IPS-15b (cell line): ENCODE data around the gene IZUMO1.

Experiments used
- H3K27me3 ChIP-seq: one replicate; pipeline ENCODE4 v1.6.1; 2013; ENCODE audit warnings: low read length; ENCODE audit not compliant: control insufficient read depth, insufficient read depth
- H3K36me3 ChIP-seq: one replicate; pipeline ENCODE4 v1.6.1; 2013; ENCODE audit warnings: low read length; ENCODE audit not compliant: control insufficient read depth, insufficient read depth
- H3K4me1 ChIP-seq: one replicate; pipeline ENCODE4 v1.6.1; 2013; ENCODE audit warnings: mild to moderate bottlenecking, low read length; ENCODE audit not compliant: control insufficient read depth, insufficient read depth
- H3K4me3 ChIP-seq: one replicate; pipeline ENCODE4 v1.5.1; 2013; ENCODE audit warnings: low read depth, low read length
- H3K9ac ChIP-seq: one replicate; pipeline ENCODE4 v1.6.1; 2013; ENCODE audit warnings: low read depth, mild to moderate bottlenecking, low read length
- H3K9me3 ChIP-seq: one replicate; pipeline ENCODE4 v1.6.1; 2013; ENCODE audit warnings: mild to moderate bottlenecking, low read length; ENCODE audit not compliant: control insufficient read depth, insufficient read depth

The IZUMO1 gene

DNA sequence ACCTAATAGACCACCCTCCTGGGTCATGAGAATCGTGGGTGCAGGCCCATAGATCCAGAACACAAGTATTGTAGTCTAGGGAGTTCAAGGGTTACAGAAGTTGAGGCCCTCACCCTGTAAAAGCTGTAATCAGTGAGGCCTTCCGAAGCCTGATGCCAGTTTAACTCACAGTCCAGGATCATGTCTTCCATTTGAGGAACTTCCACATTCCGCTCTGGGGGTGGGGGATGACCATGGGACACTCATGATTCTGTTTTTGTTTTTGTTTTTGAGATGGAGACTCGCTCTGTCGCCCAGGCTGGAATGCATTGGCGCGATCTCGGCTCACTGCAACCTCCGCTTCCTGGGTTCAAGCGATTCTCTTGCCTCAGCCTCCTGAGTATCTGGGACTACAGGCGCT is 4.6 kb downstream of the IZUMO1 start:
- peaks cover 19% of the 10 kb centered on the region for H3K27me3 ChIP-seq

DNA sequence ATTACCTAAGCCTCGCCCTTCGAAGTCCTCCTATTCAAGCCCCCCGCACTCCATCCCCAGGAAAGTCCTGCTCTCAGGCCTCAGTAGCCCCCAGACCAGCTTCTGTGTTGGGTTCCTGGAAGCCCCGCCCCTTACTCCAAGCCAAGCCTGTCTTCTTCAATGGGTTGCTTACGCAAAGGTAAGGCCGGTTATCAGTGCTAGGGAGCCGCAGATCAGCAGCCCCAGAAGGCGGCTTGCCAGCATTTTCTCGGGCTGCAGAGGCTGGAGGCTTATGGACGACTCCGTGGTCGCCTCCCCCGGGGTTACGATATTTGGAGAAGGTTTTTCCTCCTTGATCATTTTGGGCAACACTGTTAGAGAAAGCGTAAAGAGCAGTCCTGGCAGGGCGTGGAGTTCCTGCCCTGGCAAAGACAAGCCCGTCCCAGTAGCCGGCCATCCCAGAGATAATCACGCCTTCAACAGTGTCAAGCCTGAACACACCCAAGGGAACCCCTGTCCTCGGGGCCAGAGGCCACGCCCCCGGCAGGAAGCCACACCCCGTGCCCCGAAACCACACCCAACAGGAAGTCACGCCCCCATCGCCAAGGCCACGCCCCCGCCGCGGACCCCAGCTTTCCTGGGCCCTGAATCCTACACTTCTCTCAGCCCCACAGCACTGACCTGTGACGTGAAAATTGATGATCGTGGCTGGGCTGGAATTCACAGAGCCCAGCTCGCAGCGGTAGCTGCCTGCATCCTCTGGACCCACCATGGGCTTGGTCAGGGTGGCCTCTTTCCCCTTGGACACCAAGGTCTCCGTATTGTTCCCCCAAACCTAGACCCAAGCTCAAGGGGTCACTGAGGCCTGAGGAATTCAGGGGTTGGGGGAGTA is 5.3 kb downstream of the IZUMO1 start:
- no peak overlapping the region for H3K9ac ChIP-seq
- peaks cover 19% of the 10 kb centered on the region for H3K27me3 ChIP-seq
- no peaks in the 10 kb centered on the region for H3K9me3 ChIP-seq
- H3K4me3 ChIP-seq, result peak overlapping the region; percentile 48
- no peaks in the 10 kb centered on the region for H3K36me3 ChIP-seq
- peaks cover 11% of the 10 kb centered on the region for H3K4me1 ChIP-seq

More for the DNA sequence above, 4.6 kb downstream of the IZUMO1 start:
- Histone ChIP-seq H3K4me3 (peak overlapping the region; percentile 24), H3K36me3 (no peaks in the 10 kb centered on the region), H3K9ac (no peak overlapping the region), H3K9me3 (no peaks in the 10 kb centered on the region), H3K4me1 (peaks cover 12% of the 10 kb centered on the region)

GRCh38 chr19:48740164-48740972 is 6.3 kb downstream of the IZUMO1 start, which contains the start of gene RASIP1:
TSS of gene RASIP1 (minus strand) at chr19:48740610. CDS start at chr19:48740282, 328 bp downstream.
- Histone ChIP-seq H3K9me3 (no peaks in the 10 kb centered on the region), H3K9ac (no peak within 1 kb of the TSS), H3K4me3 (peak within 1 kb of the TSS; percentile 48), H3K4me1 (peaks cover 8% of the 10 kb centered on the region), H3K36me3 (no peaks in the 10 kb centered on the region), H3K27me3 (peaks cover 19% of the 10 kb centered on the region)

- Histone ChIP-seq H3K4me3 (peak overlapping the region; percentile 48), H3K4me1 (peaks cover 7% of the 10 kb centered on the region), H3K27me3 (peaks cover 19% of the 10 kb centered on the region), H3K36me3 (no peaks in the 10 kb centered on the region), H3K9me3 (no peaks in the 10 kb centered on the region), H3K9ac (no peak overlapping the region)
Measured at GRCh38 chr19:48739404-48740163, 7.1 kb downstream of the IZUMO1 start.

GRCh38 chr19:48738557-48739403 is 7.9 kb downstream of the IZUMO1 start:
- Histone ChIP-seq H3K4me1 (peaks cover 7% of the 10 kb centered on the region), H3K4me3 (peak overlapping the region; percentile 45), H3K9ac (no peak overlapping the region)

DNA sequence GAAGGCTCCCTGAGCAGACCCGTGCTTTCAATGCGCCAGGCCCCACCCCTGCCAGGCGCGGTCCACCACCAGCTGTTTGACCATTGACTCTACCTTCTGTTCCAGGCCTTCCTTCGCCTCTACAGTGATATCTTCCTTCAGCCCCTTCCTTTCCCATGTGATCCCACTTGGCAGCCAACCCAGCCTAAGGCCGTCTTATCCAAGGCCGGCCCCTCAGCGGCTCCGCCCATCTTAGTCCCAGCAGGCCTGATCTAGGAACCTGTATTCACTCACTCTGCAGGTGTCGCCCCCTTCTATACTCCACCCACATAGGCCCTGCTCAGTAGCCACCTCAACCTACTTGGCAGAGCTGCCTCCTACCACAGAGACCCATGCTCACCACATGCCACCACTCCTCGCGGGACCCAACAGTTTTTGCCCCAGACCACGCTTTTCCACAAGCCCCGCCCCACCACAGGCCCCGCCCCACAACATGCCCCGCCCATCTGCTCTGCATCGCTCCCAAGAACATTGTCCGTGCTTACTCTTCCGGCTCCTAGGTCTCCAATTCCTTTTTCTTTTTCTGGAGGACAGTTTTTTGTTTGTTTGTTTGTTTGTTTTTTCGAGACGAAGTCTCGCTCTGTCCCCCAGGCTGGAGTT is 9.2 kb downstream of the IZUMO1 start:
- Histone ChIP-seq H3K9ac (no peak overlapping the region), H3K9me3 (no peaks in the 10 kb centered on the region), H3K4me3 (peak overlapping the region; percentile 12), H3K27me3 (peaks cover 19% of the 10 kb centered on the region), H3K36me3 (peaks cover 3% of the 10 kb centered on the region), H3K4me1 (peaks cover 7% of the 10 kb centered on the region)

More at GRCh38 chr19:48738557-48739403, 7.9 kb downstream of the IZUMO1 start:
- Histone ChIP-seq H3K36me3 (no peaks in the 10 kb centered on the region), H3K9me3 (no peaks in the 10 kb centered on the region), H3K27me3 (peaks cover 19% of the 10 kb centered on the region)

GRCh38 chr19:48735031-48735615 is 11.6 kb downstream of the IZUMO1 start:
- H3K27me3 ChIP-seq, result peaks cover 11% of the 10 kb centered on the region

GRCh38 chr19:48734625-48735024 is 12.1 kb downstream of the IZUMO1 start:
- peaks cover 3% of the 10 kb centered on the region for H3K4me1 ChIP-seq
- peaks cover 3% of the 10 kb centered on the region for H3K36me3 ChIP-seq
- no peaks in the 10 kb centered on the region for H3K9me3 ChIP-seq
- H3K4me3 ChIP-seq, result no peak overlapping the region
- H3K27me3 ChIP-seq, result peaks cover 6% of the 10 kb centered on the region
- no peak overlapping the region for H3K9ac ChIP-seq

More at GRCh38 chr19:48735031-48735615, 11.6 kb downstream of the IZUMO1 start:
- Histone ChIP-seq H3K4me1 (peaks cover 3% of the 10 kb centered on the region), H3K9me3 (no peaks in the 10 kb centered on the region), H3K4me3 (peak overlapping the region; percentile 45), H3K9ac (no peak overlapping the region), H3K36me3 (peaks cover 3% of the 10 kb centered on the region)

DNA sequence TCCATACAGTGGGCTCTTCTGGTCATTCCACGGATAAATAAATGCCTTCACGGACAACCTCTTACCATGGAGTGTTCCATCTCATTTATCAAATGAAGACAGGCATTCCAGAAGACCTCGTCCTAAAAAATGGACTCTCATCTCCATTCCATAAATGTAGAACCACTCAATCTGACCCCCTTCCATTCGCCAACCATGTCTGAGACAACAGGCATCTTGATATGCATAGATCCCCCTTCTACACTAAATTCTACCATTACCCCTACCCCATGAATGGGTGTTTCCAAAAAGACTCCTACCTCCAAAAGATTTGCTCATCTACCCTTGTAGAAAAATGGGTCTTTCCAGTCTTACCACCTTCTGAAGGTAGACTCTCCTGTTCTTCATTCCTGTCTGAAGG is 15.3 kb downstream of the IZUMO1 start:
- H3K27me3 ChIP-seq, result no peaks in the 10 kb centered on the region
- H3K36me3 ChIP-seq, result peaks cover 3% of the 10 kb centered on the region
- no peak overlapping the region for H3K9ac ChIP-seq
- no peak overlapping the region for H3K4me3 ChIP-seq
- no peaks in the 10 kb centered on the region for H3K4me1 ChIP-seq
- no peaks in the 10 kb centered on the region for H3K9me3 ChIP-seq
